SK-N-SH (cell line): ENCODE results near the gene MTA2. TPM values are rescaled to one million over a fixed set of nuclear protein-coding genes. Genes with fewer than 3 reads are reported as not detected.
A peak's percentile ranks its signal among the peaks of the same experiment; 100 is the strongest.

Source experiments
- CTCF ChIA-PET: fragments of 300-600, 350-600 bp; formaldehyde crosslinking; extraction: SDS; loops from one replicate; lab custom pipeline; 2021; lab: Yijun Ruan, JAX
- POLR2A ChIA-PET: fragments of 350-600 bp; sonication (Branson Sonifier 250); formaldehyde crosslinking; extraction: SDS; loops from one replicate; lab custom pipeline; 2020; ENCODE audit warnings: antibody characterized with exemption, inconsistent platforms; lab: Yijun Ruan, JAX
- DNase-seq: peaks from one replicate; pipeline ENCODE4 v3.0.0; 2012
- H2AFZ ChIP-seq: fragments of 200-600 bp; sonication (generic); 2 replicates; pipeline ENCODE4 v1.8.1; 2016; ENCODE audit warnings: antibody characterized with exemption, mild to moderate bottlenecking, low read depth
- H3F3A ChIP-seq: fragments of 200-600 bp; sonication (generic); replicated peaks from 2 replicates; pipeline ENCODE3; 2016; ENCODE audit warnings: antibody characterized with exemption, mild to moderate bottlenecking; ENCODE audit not compliant: insufficient read depth
- H3K27ac ChIP-seq, 2 experiments: fragments of 200-500 bp in 1 of 2; fragments of 200-600 bp in 1 of 2; sonication (Bioruptor generic) in 1 of 2; sonication (generic), shearing (Covaris generic) in 1 of 2; 2 replicates each; pipeline versions ENCODE4 v1.5.1 to v1.6.1; 2014 to 2016; ENCODE audit warnings: low read depth in 2 of 2, inconsistent platforms in 1 of 2, low read length in 1 of 2, mild to moderate bottlenecking in 1 of 2, mixed read lengths in 1 of 2
- H3K27me3 ChIP-seq: fragments of 200-600 bp; sonication (generic), shearing (Covaris generic); 2 replicates; pipeline ENCODE4 v1.6.1; 2016; ENCODE audit warnings: mixed run types; ENCODE audit not compliant: insufficient read depth
- H3K36me3 ChIP-seq, 2 experiments: fragments of 200-500 bp in 1 of 2; fragments of 200-600 bp in 1 of 2; sonication (Bioruptor generic) in 1 of 2; sonication (generic) in 1 of 2; replicated peaks in 1 of 2; 2 replicates each; pipeline versions ENCODE3 to v1.5.1; 2014 to 2016; ENCODE audit warnings: low read length in 1 of 2, mild to moderate bottlenecking in 1 of 2; ENCODE audit not compliant: insufficient read depth in 2 of 2, control insufficient read depth in 1 of 2
- H3K4me1 ChIP-seq, 2 experiments: fragments of 200-500 bp in 1 of 2; fragments of 200-600 bp in 1 of 2; sonication (Bioruptor generic) in 1 of 2; sonication (generic), shearing (Covaris generic) in 1 of 2; 2 replicates each; pipeline versions ENCODE4 v1.5.1 to v1.6.1; 2014 to 2016; ENCODE audit warnings: low read depth in 1 of 2, low read length in 1 of 2, mixed run types in 1 of 2; ENCODE audit not compliant: insufficient read depth in 2 of 2, control insufficient read depth in 1 of 2
- H3K4me2 ChIP-seq: fragments of 200-600 bp; sonication (generic), shearing (Covaris generic); 2 replicates; pipeline ENCODE4 v1.6.1; 2017; ENCODE audit warnings: mixed run types
- H3K4me3 ChIP-seq, 2 experiments: fragments of 200-500 bp in 1 of 2; fragments of 200-600 bp in 1 of 2; sonication (Bioruptor generic) in 1 of 2; sonication (generic), shearing (Covaris generic) in 1 of 2; 2 replicates each; pipeline versions ENCODE4 v1.5.1 to v1.8.1; 2014 to 2016; ENCODE audit warnings: low read depth in 2 of 2, inconsistent platforms in 1 of 2, low read length in 1 of 2, mild to moderate bottlenecking in 1 of 2, mixed read lengths in 1 of 2, moderate library complexity in 1 of 2
- H3K79me2 ChIP-seq: fragments of 200-600 bp; sonication (generic); 2 replicates; pipeline ENCODE4 v1.8.1; 2017; ENCODE audit warnings: mild to moderate bottlenecking; ENCODE audit not compliant: insufficient read depth
- H3K9ac ChIP-seq: fragments of 200-600 bp; sonication (generic); 2 replicates; pipeline ENCODE4 v1.6.1; 2017; ENCODE audit warnings: mixed run types
- H3K9me2 ChIP-seq: fragments of 200-600 bp; sonication (generic); 2 replicates; pipeline ENCODE4 v1.6.1; 2017; ENCODE audit warnings: mixed run types
- H3K9me3 ChIP-seq: fragments of 200-600 bp; sonication (generic); 2 replicates; pipeline ENCODE4 v1.6.1; 2017; ENCODE audit warnings: mixed run types, mild to moderate bottlenecking, moderate library complexity
- H4K20me1 ChIP-seq: fragments of 200-600 bp; sonication (generic); 2 replicates; pipeline ENCODE4 v1.6.1; 2017; ENCODE audit warnings: mild to moderate bottlenecking, mixed run types; ENCODE audit not compliant: insufficient read depth
- CHD2 ChIP-seq: fragments of 150-350 bp; IDR thresholded peaks from 2 replicates; pipeline ENCODE4 v1.6.1; 2018; ENCODE audit warnings: low read length; ENCODE audit not compliant: partially characterized antibody
- FOXJ3 ChIP-seq: sonication (generic); formaldehyde crosslinking; IDR thresholded peaks from 2 replicates; pipeline ENCODE4 v1.5.1; 2020; ENCODE audit warnings: mild to moderate bottlenecking, missing genetic modification reagents
- FOXM1 ChIP-seq: IDR thresholded peaks from 2 replicates; pipeline ENCODE4 v1.4.0; 2012; ENCODE audit warnings: low read depth, mild to moderate bottlenecking
- GATA2 ChIP-seq: sonication (generic); formaldehyde crosslinking; IDR thresholded peaks from 2 replicates; pipeline ENCODE4 v1.5.0; 2020; ENCODE audit warnings: mild to moderate bottlenecking, missing genetic modification reagents
- JUND ChIP-seq: IDR thresholded peaks from 2 replicates; pipeline ENCODE4 v1.4.0; 2012
- MEF2A ChIP-seq: IDR thresholded peaks from 2 replicates; pipeline ENCODE4 v1.4.0; 2012; ENCODE audit warnings: low read depth, borderline replicate concordance
- MXI1 ChIP-seq: IDR thresholded peaks from 2 replicates; pipeline ENCODE4 v1.6.1; 2012; ENCODE audit warnings: mild to moderate bottlenecking, low read depth, low read length, improper control_type of control experiment
- NFIC ChIP-seq: IDR thresholded peaks from 2 replicates; pipeline ENCODE4 v1.4.0; 2012; ENCODE audit warnings: borderline replicate concordance
- NRF1 ChIP-seq: IDR thresholded peaks from 2 replicates; pipeline ENCODE4 v1.6.1; 2012; ENCODE audit warnings: low read depth, mild to moderate bottlenecking, low read length
- POLR2AphosphoS5 ChIP-seq: IDR thresholded peaks from 2 replicates; pipeline ENCODE4 v1.6.1; 2012; ENCODE audit warnings: low read depth, low read length
- RFX5 ChIP-seq: IDR thresholded peaks from 2 replicates; pipeline ENCODE4 v1.6.1; 2012; ENCODE audit warnings: mild to moderate bottlenecking, improper control_type of control experiment, low read length
- RXRA ChIP-seq: IDR thresholded peaks from 2 replicates; pipeline ENCODE4 v1.4.0; 2012; ENCODE audit warnings: low read depth, mild to moderate bottlenecking, borderline replicate concordance
- SMC3 ChIP-seq: IDR thresholded peaks from 2 replicates; pipeline ENCODE4 v1.6.1; 2012; ENCODE audit warnings: low read depth, low read length, improper control_type of control experiment
- TEAD4 ChIP-seq: IDR thresholded peaks from 2 replicates; pipeline ENCODE4 v1.4.0; 2012; ENCODE audit warnings: mild to moderate bottlenecking, borderline replicate concordance; ENCODE audit not compliant: insufficient read depth
- YY1 ChIP-seq: IDR thresholded peaks from 2 replicates; pipeline ENCODE4 v1.4.0; 2012; ENCODE audit warnings: low read depth, mild to moderate bottlenecking
- WGBS: methylation state at CpG from one replicate; pipeline ENCODE4 v1.1.6; 2017; ENCODE audit warnings: low lambda C conversion rate; 5-methylcytosine and 5-hydroxymethylcytosine counted together
- polyA plus RNA-seq, 3 experiments: library from polyadenylated mRNA; depleted of rRNA; stranded (reverse); fragments of >200 nt; gene quantifications; 2 replicates each; pipeline ENCODE4 v1.2.3, GENCODE V29; 2012
- TF ChIP-seq, protein P1 (sequence below): IDR thresholded peaks from 2 replicates; pipeline ENCODE4; 2012
- TF ChIP-seq, protein P2 (sequence below): IDR thresholded peaks from 2 replicates; pipeline ENCODE4 v1.4.0; 2012; ENCODE audit warnings: low read depth
- TF ChIP-seq, protein P3 (sequence below): fragments of 150-350 bp; IDR thresholded peaks from 2 replicates; pipeline ENCODE4 v1.6.1; 2016; ENCODE audit warnings: mild to moderate bottlenecking, low read depth, low read length
- TF ChIP-seq, protein P4 (sequence below): fragments of 200-600 bp; sonication (generic); IDR thresholded peaks from 2 replicates; pipeline ENCODE4 v1.6.1; 2017; ENCODE audit warnings: antibody characterized with exemption, mild to moderate bottlenecking, moderate library complexity
- TF ChIP-seq, protein P5 (sequence below): IDR thresholded peaks from 2 replicates; pipeline ENCODE4 v1.4.0; 2012; ENCODE audit warnings: low read depth, borderline replicate concordance

The MTA2 gene
- polyA plus RNA-seq, 1 of the 3 experiments (the other 2 are of a cell fraction), result 18.4 TPM

GRCh38 chr11:62544581-62545436, 56.9 kb downstream of the MTA2 start:
- H3K27me3 ChIP-seq, result no peaks in the 10 kb centered on the region
- H3K79me2 ChIP-seq, result peaks cover 81% of the 10 kb centered on the region
- ChIA-PET POLR2A (interaction anchor here (1.2 to 1.8 kb wide), 3 partner anchors 13 to 144 kb away, joined by 5 to 6 read pairs (median 5); partner anchors contain the start of gene TUT1), CTCF (interaction anchor here (1.0 to 10.9 kb wide), 10 partner anchors 11 to 207 kb away, joined by 3 to 195 read pairs (median 8); no protein-coding TSS in a partner anchor)
- peak overlapping the region; percentile 75 to 98 for H3K4me3 ChIP-seq
- peak overlapping the region; percentile 98 for H3K4me2 ChIP-seq
- H3K9me2 ChIP-seq, result no peaks in the 10 kb centered on the region
- peaks cover 34 to 54% of the 10 kb centered on the region in 2 experiments for H3K4me1 ChIP-seq
- WGBS, result 45% methylated on average over 14 of the region's 32 CpGs
- H4K20me1 ChIP-seq, result peaks cover 57% of the 10 kb centered on the region
- peak overlapping the region; percentile 99 for H3K9ac ChIP-seq
- peaks cover 0 to 9% of the 10 kb centered on the region in 2 experiments for H3K36me3 ChIP-seq
- TF ChIP-seq MXI1 (no peak), MEF2A (no peak), CHD2 (no peak), GATA2 (no peak), FOXM1 (no peak), RXRA (no peak), NFIC (no peak), SMC3 (no peak), NRF1 (no peak), YY1 (no peak), JUND (no peak)
- TF ChIP-seq, protein P1, sequence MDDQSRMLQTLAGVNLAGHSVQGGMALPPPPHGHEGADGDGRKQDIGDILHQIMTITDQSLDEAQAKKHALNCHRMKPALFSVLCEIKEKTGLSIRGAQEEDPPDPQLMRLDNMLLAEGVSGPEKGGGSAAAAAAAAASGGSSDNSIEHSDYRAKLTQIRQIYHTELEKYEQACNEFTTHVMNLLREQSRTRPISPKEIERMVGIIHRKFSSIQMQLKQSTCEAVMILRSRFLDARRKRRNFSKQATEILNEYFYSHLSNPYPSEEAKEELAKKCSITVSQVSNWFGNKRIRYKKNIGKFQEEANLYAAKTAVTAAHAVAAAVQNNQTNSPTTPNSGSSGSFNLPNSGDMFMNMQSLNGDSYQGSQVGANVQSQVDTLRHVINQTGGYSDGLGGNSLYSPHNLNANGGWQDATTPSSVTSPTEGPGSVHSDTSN, result no peak
- TF ChIP-seq, protein P2, sequence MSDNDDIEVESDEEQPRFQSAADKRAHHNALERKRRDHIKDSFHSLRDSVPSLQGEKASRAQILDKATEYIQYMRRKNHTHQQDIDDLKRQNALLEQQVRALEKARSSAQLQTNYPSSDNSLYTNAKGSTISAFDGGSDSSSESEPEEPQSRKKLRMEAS, result no peak
- H3F3A ChIP-seq, result peaks cover 27% of the 10 kb centered on the region
- peak overlapping the region; percentile 59 to 82 for H3K27ac ChIP-seq
- no peak overlapping the region for H2AFZ ChIP-seq
- H3K9me3 ChIP-seq, result no peaks in the 10 kb centered on the region
- DNase-seq, result no peak

GRCh38 chr11:62543680-62544444, 57.8 kb downstream of the MTA2 start:
- 78% methylated on average over 17 of the region's 22 CpGs for WGBS
- H3F3A ChIP-seq, result peaks cover 31% of the 10 kb centered on the region
- CTCF ChIA-PET, result interaction anchor here (0.9 to 10.9 kb wide), 24 partner anchors 12 to 204 kb away, joined by 3 to 195 read pairs (median 8); no protein-coding TSS in a partner anchor
- DNase-seq, result no peak
- H3K9ac ChIP-seq, result peak overlapping the region; percentile 99
- peaks cover 41 to 64% of the 10 kb centered on the region in 2 experiments for H3K4me1 ChIP-seq
- no peaks in the 10 kb centered on the region for H3K9me2 ChIP-seq
- H3K27ac ChIP-seq, result peak overlapping the region in 1 of 2 experiments; percentile 82; a peak in 3 of 4 replicates
- H3K36me3 ChIP-seq, result peaks cover 0 to 9% of the 10 kb centered on the region in 2 experiments
- no peaks in the 10 kb centered on the region for H3K9me3 ChIP-seq
- peak overlapping the region; percentile 75 to 98; a peak in 3 of 4 replicates for H3K4me3 ChIP-seq
- peak overlapping the region; percentile 98 for H3K4me2 ChIP-seq
- peaks cover 89% of the 10 kb centered on the region for H3K79me2 ChIP-seq
- H4K20me1 ChIP-seq, result peaks cover 66% of the 10 kb centered on the region
- H2AFZ ChIP-seq, result no peak overlapping the region
- POLR2A ChIA-PET, result interaction anchor here (1.5 to 1.8 kb wide), 3 partner anchors 48 to 143 kb away, joined by 3 to 6 read pairs (median 5); partner anchors contain the start of gene TUT1
- no peaks in the 10 kb centered on the region for H3K27me3 ChIP-seq
- TF ChIP-seq, protein P3, sequence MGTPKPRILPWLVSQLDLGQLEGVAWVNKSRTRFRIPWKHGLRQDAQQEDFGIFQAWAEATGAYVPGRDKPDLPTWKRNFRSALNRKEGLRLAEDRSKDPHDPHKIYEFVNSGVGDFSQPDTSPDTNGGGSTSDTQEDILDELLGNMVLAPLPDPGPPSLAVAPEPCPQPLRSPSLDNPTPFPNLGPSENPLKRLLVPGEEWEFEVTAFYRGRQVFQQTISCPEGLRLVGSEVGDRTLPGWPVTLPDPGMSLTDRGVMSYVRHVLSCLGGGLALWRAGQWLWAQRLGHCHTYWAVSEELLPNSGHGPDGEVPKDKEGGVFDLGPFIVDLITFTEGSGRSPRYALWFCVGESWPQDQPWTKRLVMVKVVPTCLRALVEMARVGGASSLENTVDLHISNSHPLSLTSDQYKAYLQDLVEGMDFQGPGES, result no peak
- TF ChIP-seq TEAD4, result no peak
- no peak for TF ChIP-seq FOXJ3 (CRISPR knock-in tag)
- no peak for TF ChIP-seq RFX5
- TF ChIP-seq POLR2AphosphoS5, result no peak
- TF ChIP-seq, protein P4, sequence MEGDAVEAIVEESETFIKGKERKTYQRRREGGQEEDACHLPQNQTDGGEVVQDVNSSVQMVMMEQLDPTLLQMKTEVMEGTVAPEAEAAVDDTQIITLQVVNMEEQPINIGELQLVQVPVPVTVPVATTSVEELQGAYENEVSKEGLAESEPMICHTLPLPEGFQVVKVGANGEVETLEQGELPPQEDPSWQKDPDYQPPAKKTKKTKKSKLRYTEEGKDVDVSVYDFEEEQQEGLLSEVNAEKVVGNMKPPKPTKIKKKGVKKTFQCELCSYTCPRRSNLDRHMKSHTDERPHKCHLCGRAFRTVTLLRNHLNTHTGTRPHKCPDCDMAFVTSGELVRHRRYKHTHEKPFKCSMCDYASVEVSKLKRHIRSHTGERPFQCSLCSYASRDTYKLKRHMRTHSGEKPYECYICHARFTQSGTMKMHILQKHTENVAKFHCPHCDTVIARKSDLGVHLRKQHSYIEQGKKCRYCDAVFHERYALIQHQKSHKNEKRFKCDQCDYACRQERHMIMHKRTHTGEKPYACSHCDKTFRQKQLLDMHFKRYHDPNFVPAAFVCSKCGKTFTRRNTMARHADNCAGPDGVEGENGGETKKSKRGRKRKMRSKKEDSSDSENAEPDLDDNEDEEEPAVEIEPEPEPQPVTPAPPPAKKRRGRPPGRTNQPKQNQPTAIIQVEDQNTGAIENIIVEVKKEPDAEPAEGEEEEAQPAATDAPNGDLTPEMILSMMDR, result no peak
- TF ChIP-seq SMC3, result no peak
- TF ChIP-seq, protein P5, sequence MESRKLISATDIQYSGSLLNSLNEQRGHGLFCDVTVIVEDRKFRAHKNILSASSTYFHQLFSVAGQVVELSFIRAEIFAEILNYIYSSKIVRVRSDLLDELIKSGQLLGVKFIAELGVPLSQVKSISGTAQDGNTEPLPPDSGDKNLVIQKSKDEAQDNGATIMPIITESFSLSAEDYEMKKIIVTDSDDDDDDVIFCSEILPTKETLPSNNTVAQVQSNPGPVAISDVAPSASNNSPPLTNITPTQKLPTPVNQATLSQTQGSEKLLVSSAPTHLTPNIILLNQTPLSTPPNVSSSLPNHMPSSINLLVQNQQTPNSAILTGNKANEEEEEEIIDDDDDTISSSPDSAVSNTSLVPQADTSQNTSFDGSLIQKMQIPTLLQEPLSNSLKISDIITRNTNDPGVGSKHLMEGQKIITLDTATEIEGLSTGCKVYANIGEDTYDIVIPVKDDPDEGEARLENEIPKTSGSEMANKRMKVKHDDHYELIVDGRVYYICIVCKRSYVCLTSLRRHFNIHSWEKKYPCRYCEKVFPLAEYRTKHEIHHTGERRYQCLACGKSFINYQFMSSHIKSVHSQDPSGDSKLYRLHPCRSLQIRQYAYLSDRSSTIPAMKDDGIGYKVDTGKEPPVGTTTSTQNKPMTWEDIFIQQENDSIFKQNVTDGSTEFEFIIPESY, result no peak
